HG03159 (cell line): ENCODE data around the gene SND1.
"Not testable (repeated sequence)": the region's sequence is repeated elsewhere in the genome, so short reads cannot be mapped to it uniquely, and the experiment has no call there.

Source experiments
- ATAC-seq: cut with Tn5 transposase; IDR thresholded peaks from one replicate; pipeline ENCODE4 v1.9.1; 2021; ENCODE audit warnings: mild to moderate bottlenecking, moderate library complexity; ENCODE audit not compliant: unreplicated experiment

SND1 gene

DNA sequence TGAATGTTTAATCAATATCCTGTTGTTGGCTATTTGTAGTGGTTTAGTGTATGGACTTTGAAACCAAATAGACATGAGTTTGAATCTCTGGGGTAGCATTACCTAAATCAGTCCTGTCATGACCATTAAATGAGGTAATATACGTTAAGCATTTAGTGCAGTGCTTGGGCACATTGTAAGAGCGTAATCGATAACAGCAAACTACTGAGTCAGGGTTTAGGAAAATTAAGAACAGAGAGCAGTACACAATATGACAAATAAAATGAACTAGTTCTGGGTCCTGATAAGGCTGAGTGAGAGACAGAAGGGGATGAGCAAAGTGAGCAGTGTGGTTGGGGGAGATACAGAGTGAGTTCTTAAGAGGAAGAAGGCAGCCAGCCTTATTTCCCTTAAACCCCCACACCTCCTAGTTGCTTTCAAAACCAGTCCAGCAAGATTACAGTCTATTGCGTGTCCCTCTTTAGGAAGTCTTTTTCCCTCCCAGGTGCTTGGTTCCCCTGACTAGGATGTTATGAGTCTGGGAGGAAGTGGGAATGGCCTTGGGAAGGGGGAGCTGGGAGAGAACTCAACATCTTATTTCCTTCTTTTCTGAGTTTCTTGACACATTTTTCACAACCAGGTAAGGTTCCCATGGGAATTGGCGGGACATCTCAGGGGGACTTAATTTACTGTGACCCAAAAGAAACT lies 171.0 kb downstream of the SND1 start:
- ATAC-seq = no peak

GRCh38 chr7:127824682-127825081 lies 172.7 kb downstream of the SND1 start:
- ATAC-seq = no peak

- no peak for ATAC-seq
Observed at GRCh38 chr7:127828843-127829500, 177.0 kb downstream of the SND1 start.

DNA sequence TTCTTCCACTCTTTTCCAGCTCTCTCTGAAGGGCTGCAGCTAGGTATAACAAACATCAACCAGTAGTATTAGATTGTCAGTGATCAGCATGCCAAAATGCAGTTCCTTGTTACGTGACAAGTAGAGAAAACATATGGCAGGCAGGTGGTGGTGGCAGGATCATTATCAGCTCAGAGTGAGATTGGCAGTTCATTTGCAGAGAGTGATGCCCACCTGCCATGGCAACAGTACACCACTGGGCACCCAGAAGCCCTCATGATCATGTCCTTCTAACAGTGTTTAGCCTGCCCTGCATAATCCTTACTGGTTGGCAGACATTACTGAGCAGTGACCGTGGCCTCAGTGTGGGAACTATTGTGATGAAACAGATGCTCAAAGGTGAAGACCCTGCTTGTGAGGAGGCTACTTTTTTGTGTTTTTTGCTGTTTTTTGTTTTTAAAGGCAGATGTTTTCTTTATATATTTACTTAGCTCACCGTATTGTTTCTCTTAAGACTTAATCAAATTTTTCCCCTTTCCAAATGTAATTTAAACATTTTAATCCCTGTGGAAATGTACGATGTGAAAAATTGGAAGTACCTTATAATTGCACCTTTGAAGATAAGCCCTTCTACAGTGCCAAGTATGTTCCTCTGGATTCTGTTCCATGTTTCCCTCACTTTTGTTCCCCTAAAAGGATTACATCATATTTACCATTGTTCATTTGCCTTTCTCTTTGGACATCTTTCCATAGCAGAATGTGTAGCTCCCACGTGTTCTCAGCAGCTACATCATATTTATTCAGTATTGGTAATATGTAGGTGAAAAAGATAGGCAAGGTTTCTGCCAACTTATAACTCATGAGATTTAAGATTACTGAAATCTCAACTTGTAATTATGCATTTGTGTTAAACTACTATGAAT lies 179.6 kb downstream of the SND1 start:
- ATAC-seq = no peak

DNA sequence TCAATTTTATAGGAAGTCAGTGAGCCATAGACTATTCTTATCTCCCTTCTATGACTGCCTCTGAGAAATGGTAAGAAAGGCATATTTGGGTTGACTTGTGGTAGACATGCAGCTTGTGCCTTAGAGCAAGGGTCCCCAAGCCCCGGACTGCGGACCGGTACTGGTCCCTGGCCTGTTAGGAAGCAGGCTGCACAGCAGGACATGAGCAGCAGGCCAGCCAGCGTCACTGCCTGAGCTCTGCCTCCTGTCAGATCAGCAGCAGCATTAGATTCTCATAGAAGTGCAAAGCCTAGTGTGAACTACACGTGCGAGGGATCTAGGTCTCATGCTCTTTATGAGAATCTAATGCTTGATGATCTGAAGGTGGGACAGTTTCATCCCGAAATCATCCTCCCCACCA lies 180.6 kb downstream of the SND1 start:
- ATAC-seq = no peak

DNA sequence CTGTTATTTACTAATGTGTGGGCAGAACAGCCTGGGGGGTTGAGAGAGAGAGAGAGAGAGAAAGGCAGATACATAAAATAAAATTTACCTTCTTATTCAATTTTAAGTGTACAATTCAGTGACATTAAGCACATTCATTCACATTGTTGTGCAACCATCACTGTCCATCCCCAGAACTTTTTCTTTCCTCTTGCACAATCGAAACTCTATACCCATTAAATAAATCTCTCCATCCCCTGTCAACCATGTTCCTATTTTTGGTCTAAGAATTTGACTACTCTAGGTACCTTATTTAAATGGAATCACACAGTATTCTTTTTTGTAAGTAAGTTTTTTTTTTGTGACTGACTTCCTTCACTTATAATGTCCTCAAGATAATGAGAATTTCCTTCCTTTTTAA lies 181.6 kb downstream of the SND1 start:
- ATAC-seq = no peak

GRCh38 chr7:127835679-127836078 lies 183.7 kb downstream of the SND1 start:
- ATAC-seq = no peak

GRCh38 chr7:127837816-127838410 lies 185.9 kb downstream of the SND1 start:
- ATAC-seq = not testable (repeated sequence)

GRCh38 chr7:127838816-127839415 lies 186.9 kb downstream of the SND1 start:
- ATAC-seq = no peak

DNA sequence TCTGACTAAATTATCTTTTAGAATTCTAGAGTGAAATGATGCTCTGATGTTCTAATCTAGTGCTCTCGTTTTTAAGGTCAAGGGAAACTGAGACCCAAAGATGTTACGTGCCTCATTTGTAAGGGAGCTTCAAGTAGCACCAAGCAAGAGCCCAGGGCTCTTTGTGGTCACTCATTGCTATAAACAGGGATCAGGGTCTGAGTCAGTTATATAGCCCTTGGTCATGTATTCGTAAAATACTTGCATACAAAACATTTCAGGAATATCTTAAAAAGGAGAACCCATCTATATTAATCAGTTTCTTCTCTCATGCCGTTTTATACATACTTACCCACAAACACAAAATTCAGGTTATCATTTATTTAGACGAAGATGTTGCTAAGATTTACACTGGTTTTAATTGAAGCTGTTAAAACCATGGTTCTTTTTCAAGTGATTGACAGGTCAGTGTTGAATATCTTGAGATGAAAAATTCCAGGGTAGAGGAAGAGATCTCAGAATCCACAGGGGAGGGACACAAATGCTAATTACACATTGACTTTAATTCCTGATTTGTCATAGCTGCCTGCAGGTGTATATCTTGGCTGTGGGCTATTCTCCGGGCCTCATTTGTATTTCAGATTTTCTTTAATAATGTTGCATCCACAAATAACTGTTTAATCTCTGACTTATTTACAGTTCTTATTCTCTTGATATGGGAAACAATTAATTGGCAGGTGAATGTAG lies 188.4 kb downstream of the SND1 start:
- ATAC-seq = no peak

GRCh38 chr7:127844165-127844564 lies 192.2 kb downstream of the SND1 start:
- ATAC-seq = no peak

DNA sequence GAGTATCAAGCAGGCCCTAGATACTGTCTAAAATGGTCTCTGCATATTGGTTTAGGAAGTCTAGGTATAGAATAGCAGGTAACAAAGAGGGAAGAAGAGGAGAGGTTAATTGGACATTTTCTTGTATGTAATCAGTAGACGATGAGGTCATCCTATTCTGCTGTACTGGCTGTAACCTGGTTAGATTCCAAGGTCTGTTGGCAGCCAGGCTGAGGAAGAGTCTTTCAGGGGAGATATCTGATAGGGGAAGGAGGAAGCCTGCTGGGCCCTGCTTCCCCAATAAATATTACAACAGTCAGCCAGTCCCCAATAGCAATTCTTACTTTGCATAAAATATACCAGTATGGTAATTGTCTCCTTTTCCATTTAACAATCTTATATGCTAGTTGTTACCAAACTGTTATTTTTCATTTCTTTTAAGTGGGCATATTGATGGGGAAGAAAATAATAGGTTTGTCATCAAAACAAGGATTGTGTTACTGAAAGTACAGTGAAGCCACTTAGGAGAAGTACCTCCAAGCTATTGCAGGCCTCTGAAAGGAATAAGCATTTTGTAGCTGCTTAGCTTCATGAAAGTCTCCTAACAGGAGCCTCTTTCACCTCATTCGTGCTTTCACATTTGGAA lies 192.8 kb downstream of the SND1 start:
- ATAC-seq = no peak

DNA sequence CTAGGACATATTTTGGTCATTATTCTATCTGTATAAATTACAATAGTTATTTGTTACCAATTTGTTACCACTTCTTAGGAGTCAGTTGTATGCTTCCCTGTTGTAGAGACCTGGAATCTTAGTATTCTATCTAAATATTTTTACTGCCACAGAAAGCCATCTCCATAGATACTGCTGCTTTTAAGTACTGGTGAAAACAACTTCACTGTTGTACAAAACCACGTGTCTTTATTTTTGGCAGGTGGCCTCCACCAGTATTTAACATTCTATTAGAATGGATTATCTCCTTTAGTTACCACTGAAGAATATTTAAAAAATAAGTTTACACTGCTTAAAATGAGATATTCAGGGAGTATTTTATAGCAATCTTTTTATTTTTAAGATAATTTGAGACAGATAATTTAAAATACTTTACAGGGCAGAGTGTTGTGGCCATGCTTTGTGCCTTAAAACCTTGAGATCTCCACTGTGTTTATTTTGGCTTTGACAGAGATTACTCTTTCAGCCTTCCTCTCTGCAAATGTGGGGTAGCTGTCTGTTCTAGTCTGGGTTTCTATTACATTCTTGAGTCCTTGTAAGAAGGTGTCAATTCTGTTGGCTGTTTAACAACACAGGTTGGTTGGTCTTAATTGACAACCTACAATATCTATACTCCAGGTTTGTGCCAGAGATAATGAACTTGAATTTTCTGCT lies 193.7 kb downstream of the SND1 start:
- no peak for ATAC-seq

DNA sequence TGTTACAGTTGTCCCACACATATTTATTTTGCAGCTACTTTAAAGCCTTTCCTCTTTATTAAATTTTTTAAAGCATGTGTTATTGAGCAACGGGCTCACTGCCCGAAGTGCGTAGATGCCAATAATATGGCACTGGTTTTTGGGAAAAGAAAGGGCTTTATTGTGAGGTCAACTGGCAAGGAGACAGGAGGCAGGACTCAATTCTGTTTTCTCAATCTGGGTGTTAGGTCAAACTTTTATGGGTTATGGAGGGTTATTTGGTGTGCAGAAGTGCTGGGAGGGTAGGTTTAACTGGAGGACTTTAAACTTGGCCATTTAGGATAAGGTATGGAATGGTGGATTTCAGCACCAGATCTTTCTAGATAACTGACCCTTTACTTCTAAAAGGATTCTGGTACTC lies 195.6 kb downstream of the SND1 start:
- ATAC-seq = no peak

DNA sequence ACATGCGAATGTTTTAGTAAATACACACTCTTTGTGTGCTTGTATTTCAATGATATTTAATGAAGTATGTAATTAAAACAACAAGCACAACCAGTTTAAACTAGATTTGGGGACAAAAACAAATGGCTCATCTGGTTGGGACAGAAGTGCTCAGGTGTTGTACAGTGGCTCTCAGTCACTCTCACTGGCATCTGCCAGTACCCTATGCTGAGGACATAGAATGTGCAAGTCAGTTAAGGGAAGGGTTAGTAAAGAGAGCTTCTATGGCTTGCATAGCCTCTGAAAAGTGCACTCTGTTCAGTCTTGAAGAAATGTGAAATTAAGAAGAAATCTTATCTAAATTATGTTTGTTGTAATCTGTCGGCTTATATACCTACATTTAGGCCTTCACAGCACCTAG lies 196.2 kb downstream of the SND1 start:
- ATAC-seq = no peak

DNA sequence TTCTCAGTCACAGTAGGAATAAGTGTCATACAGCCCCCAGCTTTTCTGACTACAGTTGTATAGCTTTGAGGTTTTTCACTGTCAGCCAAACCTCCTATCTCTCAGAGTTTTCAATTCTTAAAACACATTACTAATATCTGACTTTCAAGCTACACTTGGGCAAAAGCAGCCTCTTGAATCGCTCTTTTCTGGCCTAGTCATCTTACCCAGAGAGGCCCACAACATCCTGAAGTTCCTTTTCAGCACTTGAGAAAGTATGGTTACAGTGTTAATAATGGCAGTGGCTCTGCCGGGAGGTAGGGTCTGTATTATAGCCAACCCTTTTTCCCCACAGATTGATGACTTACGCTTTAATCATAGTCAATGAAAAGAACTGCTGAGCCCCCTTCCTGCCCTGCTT lies 198.2 kb downstream of the SND1 start:
- no peak for ATAC-seq

- ATAC-seq = no peak
Observed at GRCh38 chr7:127854383-127854782, 202.4 kb downstream of the SND1 start.

- ATAC-seq = no peak
Observed at GRCh38 chr7:127857464-127857841, 205.5 kb downstream of the SND1 start.
